Mucosa of gallbladder (tissue), 1 donor: ENCODE results near the gene PALD1. TPM values are rescaled to one million over a fixed set of nuclear protein-coding genes. Genes with fewer than 3 reads are reported as not detected.

Experiments
- DNase-seq: peaks from one replicate; pipeline ENCODE4 v3.0.0-alpha.2; 2020; ENCODE audit warnings: low spot score
- total RNA-seq: library from RNA; stranded (reverse); gene quantifications from one replicate; pipeline ENCODE4 v1.2.1, GENCODE V29; 2021
- donor health status: DM: no; HTN: no; CAD: no.

The PALD1 gene
- total RNA-seq, 1 donor from 2014 or later, result 15.5 TPM

DNA sequence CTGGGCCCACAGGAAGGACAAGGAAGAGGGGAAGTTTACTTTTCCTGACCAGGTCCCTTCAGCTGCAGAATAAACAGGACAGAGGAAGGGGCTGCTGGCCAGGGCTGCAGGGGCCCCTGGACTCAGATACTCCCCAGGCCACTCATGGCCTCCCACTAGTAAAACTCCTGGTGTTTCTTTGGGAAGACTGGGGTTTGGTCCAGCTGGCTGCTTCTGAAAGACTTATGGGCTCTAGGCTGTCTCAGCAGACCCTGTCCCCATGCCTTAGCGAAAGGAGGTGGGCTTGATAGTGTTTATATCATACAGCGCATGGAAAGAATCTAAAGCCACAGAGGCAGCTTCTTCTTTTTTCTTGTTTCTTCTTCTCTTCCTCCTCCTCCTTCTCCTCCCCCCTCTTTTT lies 56.4 kb downstream of the PALD1 start:
- DNase-seq, result no peak

DNA sequence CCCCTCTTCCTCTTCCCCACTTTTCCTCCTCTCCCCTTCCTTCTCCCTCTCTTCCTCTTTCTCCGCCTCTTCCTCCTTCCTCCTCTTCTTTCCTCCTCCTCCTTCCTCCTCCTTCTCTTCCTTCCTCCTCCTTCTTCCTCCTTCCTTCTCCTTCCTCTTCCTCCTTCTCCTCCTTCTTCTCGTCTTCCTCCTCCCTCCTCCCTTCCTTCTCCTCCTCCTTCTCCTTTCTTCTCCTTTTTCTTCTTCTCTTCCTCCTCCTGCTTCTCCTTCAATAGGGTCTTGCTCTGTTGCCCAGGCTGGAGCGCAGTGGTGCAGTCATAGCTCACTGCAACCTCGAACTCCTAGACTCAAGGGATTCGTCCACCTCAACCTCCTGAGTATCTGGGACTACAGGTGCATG lies 56.9 kb downstream of the PALD1 start:
- no peak for DNase-seq

- no peak for DNase-seq
Measured at GRCh38 chr10:70536196-70536861, 57.8 kb downstream of the PALD1 start.

DNA sequence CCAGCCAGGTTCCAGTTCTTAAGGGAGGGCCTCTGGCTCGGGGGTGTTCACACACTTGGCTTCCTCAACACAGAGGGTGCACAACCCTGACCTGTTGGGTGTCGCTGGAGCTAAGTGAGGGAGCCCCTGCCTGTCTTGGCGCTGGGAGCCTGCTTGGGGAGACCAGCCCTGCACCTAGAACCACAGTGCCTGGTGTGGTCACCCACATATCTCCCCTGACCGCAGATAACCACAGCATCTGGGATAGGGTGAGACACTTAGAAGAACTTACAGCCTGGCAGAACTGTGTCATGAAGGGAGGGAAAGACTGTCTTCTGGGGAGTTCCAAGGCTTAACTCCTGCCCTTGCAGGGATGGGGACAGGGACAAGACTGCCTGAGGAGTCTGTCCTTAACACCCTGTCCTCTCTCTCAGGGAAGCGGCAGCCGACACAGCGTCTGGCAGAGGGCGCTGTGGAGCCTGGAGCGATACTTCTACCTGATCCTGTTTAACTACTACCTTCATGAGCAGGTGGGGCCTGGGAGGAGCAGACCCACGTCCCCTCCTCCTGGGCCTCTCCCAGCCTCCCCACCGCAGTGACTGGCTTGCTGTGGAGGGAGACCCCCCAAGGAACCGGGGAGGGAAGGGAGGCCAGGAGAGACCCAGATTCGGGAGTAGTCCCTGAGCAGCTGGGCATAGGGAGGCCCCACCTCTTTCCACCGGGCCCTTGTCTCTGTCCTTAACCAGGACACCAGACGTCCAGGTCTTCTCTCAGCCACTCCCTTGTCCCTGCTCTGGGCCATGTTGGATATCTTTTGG lies 59.0 kb downstream of the PALD1 start:
- DNase-seq, result no peak

DNA sequence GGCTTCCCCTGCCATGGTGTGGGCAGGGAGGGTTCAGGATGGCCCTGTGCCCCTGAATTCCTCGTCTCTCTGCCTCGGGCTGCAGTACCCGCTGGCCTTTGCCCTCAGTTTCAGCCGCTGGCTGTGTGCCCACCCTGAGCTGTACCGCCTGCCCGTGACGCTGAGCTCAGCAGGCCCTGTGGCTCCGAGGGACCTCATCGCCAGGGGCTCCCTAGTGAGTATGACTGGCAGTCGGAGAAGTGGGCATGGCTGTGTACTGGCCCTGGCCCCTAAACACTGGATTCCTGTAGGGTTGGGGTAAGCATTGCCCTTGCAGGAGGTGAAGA lies 59.6 kb downstream of the PALD1 start:
- DNase-seq, result no peak

- no peak for DNase-seq
Measured at GRCh38 chr10:70538731-70539338, 60.3 kb downstream of the PALD1 start.

DNA sequence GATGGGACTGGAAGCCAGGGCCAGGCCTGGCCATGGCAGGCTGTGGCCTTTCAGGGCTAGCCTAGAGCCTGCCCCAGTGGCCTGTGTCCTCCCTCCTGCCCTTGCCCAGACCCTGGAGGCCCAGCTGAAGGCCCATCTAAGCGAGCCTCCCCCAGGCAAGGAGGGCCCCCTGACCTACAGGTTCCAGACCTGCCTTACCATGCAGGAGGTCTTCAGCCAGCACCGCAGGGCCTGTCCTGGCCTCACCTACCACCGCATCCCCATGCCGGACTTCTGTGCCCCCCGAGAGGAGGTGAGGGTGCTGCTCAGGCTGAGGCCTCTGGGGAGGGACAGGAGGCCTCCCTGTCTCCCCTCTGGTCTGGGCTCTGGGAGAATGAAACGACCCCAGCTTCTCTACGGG lies 60.9 kb downstream of the PALD1 start:
- DNase-seq, result no peak

GRCh38 chr10:70540089-70540788 lies 61.7 kb downstream of the PALD1 start:
- DNase-seq, result no peak

DNA sequence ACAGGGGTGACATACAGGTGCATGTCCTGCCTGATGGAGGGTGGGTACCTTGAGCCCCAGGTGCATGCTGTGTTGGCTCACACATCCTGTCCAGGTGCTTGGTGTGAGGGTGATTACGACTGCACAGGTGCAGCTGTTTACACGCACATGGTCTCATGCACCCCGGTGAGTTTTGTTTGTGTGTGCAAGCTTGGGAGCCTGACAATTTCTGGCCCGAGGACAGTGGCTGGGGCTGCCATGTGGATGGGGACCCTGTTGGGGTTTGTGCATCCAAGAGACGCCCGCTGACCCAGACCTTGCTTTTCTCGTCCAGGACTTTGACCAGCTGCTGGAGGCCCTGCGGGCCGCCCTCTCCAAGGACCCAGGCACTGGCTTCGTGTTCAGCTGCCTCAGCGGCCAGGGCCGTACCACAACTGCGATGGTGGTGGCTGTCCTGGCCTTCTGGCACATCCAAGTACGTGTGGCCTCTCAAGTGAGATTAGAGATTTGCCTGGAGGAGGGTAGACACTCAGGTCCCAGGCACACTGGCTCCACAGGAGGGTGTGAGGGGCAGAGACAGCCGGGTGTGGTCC lies 62.3 kb downstream of the PALD1 start:
- no peak for DNase-seq

- no peak for DNase-seq
Measured at GRCh38 chr10:70541736-70542564, 63.4 kb downstream of the PALD1 start.

DNA sequence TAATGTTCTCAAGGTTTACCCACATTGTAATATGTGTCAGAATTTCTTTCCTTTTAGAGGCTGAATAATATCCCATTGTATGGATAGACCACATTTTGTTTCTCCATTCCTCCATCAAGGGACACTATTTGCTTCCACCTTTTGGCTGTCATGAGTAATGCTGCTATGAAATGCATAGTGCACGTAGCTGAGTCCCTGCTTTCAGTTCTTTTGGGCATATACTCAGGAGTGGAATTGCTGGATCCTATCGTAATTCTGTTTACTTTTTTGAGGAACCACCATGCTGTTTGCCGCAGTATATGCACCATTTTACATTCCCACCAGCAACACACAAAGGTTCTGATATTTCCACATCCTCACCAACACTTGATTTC lies 64.0 kb downstream of the PALD1 start:
- no peak for DNase-seq

DNA sequence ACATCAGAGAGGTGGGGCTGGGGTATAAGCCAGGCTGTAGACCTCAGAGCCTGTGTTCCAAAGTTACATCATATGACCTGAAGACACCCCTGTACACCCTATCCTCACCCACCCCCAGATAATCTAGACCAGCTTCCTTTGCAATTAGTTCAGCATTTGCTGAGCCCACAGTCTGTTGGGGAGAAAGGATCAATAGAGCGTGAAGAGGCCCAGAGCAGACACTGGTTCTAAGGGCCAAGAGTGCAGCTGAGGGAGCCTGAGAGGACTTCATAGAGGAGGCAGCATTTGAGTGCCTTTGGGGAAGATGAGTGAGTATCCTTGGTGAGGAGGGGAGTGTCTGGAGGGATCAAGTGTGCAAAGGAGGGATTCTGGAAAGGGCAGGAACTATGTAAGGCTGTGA lies 65.3 kb downstream of the PALD1 start:
- DNase-seq, result no peak

DNA sequence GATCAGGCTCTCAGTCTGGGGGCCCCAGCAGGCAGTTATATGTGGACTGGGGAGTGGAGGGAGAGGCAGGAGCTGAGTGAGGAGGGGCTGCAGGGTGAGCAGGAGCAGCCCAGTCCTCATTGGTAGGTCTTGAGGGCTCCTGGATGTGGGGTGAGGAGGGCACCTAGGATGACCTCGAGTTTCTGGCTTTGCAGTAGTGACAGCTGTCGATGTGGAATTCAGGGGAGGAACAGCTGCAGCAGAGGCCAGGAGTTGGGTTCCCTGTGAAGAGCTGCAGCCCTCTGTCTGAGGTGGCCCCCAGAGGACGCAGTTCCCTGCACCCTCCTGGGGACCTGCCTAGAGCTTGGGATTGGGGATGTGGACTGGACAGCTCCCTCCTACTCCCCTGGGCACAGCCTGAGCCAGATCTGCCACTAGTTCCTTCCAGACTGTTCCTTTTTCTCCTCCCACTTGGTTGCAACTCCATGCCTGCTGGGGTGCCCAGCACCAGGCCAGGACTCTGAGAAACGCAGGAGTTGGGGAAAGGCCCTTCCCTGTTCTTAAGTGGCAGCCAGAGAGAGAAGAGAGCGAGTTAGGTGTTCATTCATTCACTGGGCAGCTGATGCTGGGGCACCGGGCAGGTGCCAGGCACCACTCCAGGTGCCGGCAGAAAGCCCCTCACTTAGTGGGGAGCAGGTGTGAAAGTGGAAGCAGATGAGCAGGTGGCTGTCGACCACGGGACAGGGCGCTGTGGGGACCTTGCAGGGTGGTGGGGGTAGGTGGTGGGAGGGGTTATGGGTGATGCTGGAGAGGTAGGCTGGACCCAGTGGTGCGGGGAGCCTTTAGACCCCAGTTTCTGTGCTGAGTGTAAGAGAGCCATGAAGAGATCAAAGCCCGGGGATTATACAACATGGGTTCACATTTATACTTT lies 66.1 kb downstream of the PALD1 start:
- DNase-seq, result no peak

DNA sequence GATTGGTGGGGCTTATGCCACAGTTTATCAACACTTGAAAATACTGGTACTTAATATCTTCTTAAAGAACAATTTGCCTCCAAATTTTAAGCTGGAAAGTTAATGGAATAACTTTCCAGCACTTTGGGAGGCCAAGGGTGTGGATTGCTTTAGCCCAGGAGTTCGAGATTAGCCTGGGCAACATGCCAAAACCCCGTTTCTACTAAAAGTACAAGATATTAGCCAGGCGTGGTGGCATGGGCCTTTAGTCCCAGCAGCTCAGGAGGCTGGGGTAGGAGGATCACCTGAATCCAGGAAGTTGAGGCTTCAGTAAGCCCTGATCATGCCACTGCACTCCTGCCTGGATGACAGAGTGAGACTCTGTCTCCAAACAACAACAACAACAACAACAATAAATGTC lies 68.0 kb downstream of the PALD1 start:
- no peak for DNase-seq

DNA sequence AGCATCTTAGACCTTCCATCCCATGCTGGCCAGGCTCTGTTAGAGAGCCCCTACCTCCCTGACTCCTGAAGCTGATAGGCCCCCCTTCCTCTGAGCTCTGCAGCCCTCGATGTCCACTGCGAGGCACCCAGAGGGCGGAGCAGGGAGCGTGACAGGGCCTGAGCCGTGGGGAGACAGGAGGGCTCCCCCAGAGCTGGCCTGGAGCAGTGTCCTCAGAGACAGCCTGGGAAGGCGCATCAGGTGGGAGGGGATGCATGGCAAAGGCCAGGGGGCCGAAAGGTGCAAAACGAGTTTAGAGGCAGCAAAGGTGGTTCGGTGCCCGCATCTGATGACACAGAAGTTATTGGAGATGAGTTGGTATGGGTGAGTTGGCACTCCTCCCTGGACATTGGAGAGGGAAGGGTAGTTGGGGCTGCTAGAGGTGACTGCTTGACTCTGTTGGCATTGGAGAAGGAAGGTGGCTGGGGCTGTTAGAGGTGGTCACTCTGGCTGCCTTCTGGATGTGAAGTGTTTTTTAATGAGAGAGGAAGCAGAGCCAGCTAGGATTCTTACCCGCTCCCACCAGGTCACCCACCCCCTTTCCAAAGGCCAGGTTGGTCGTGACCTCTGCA lies 70.9 kb downstream of the PALD1 start:
- no peak for DNase-seq

DNA sequence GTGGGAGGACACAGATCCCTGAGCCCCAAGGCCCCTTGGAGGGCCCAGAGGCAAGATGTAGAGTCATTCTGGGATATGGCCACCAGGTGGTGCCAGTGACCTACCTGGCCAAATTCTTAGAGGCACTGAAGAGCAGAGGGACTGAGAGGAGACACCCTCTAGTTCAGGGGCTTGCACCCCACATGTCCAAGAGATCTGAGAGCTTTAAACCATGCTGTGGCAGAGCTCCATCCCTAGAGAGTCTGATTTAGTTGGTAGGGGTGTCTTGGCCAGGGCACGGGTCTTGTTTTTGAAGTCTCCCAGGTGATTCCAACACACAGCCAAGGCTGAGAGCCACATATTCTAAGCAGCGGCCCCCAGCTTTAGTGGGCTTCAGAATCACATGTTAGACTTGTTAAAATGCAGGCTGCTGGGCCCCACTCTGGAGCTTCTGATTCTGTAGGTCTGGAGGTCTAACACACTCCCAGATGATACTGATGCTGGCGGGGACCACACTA lies 71.4 kb downstream of the PALD1 start:
- peak; percentile 69 for DNase-seq

DNA sequence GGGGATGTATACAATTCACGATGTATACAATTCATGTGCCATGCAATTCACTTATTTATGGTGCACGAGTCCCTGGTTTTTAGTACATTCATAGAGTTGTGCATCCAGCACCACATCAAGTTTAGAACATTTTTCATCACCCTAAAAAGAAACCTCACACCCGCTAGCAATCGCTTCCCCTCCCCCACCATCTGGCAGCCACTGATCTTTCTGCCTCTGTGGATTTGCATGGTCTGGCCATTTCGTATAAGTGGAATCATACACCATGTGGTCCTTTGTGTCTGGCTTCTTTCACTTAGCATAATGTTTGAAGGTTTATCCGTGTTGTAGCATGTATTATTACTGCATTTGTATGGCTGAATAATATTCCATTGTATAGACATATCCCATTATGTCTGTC lies 71.9 kb downstream of the PALD1 start:
- DNase-seq, result no peak

DNA sequence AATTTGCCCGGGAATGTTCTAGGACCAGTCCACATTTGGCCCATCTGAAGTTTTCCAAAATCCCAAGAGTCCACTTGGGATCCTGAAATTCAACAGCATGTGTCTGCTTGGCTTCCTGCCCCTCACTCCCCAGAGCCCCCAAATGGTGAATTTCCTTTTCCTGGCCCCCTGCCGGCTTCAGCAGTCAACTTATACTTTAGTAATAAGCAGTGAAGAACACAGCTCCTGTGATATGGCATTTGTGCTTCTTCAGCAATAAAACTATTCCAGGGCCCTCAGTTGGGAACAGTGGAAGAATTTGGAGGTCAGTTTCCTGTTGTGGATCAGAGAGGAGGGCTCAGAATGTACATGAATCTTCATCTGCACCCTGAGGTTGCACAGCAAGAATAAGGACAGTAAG lies 72.9 kb downstream of the PALD1 start:
- no peak for DNase-seq

DNA sequence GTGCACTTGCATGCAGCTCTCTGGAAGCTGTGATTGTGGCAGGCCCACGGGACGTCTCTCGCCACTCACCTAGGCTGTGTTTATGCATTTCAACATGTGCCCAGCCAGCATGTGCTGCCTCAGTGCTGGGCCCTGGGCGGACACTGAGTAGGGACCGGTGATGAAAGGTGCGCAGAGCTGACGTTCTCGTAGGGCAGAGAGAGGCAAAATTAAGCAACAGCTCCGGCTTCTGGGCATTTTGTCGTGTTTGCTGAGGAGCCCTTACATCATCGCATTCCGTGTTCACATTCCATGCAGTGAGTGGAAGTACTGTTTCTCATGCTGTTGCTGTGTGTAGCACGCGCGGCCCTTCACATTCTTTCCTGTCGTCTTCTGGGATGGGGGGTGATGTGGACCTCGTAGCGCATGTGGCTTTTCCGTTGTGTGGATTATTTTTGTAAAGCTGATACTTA lies 73.4 kb downstream of the PALD1 start:
- peak; percentile 72 for DNase-seq

DNA sequence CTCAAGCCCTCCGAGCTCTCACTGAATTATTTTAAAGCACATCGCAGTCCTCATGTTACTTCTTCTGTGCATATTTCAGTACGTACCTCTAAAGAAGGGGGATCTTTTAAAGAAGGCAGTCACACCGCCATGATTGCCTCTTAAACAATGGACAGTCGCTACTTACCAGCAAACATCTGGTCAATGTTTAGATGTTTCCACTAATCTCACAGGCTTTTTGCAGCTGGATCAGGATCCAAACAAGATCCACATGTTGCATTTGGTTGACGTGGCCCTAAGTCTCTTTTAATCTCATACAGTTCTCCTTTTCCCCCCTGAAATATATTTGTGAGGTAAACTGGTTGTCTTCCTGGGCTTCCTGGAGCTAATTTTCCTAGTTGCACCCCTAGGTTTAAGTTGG lies 74.0 kb downstream of the PALD1 start:
- DNase-seq, result no peak
